ENCODE results near the gene ZDHHC4.
A peak's percentile ranks its signal among the peaks of the same experiment; 100 is the strongest.

ZDHHC4 gene

GRCh38 chr7:6533893-6534495 is 43.3 kb upstream of the ZDHHC4 start:
- H3K9me2 ChIP-seq (replicated peaks; ENCODE audit: insufficient read depth, low read length) = no peaks in the 10 kb centered on the region
- peak; percentile 14 for DNase-seq
- no peak overlapping the region for H3K4me3 ChIP-seq (ENCODE audit: low read length)
- H3K4me2 ChIP-seq (ENCODE audit: low read depth, low read length) = peak overlapping the region; percentile 31; the same call in 1 of the 2 replicates
- no peaks in the 10 kb centered on the region; the same call in 1 of the 2 replicates for H3K4me1 ChIP-seq (ENCODE audit: low read length)
- H3K79me2 ChIP-seq (ENCODE audit: low read length) = no peaks in the 10 kb centered on the region
- no peak overlapping the region for H3K27ac ChIP-seq (ENCODE audit: low read length)
- no peak overlapping the region for H3K9ac ChIP-seq (ENCODE audit: low read length)
- H3F3A ChIP-seq (ENCODE audit: insufficient read depth, low read length) = no peaks in the 10 kb centered on the region
- H3K27me3 ChIP-seq (replicated peaks; ENCODE audit: insufficient read depth, low read length) = peaks cover 7% of the 10 kb centered on the region
- H3K36me3 ChIP-seq (replicated peaks; ENCODE audit: insufficient read depth, low read length) = no peaks in the 10 kb centered on the region
- H3K9me3 ChIP-seq (replicated peaks; ENCODE audit: insufficient read depth, low read length) = no peaks in the 10 kb centered on the region
- 0 out of 2 replicates have a peak overlapping the region, but pooled peaks have one; percentile 16 for H2AFZ ChIP-seq (ENCODE audit: low read length)
- no peak for TF ChIP-seq EZH2 (optimal IDR thresholded peaks at IDR 0.05; ENCODE audit: low read depth, low read length)
- no peak for TF ChIP-seq EZH2phosphoT487 (IDR thresholded peaks at IDR 0.05; ENCODE audit: low read length)
- TF ChIP-seq, protein P1, sequence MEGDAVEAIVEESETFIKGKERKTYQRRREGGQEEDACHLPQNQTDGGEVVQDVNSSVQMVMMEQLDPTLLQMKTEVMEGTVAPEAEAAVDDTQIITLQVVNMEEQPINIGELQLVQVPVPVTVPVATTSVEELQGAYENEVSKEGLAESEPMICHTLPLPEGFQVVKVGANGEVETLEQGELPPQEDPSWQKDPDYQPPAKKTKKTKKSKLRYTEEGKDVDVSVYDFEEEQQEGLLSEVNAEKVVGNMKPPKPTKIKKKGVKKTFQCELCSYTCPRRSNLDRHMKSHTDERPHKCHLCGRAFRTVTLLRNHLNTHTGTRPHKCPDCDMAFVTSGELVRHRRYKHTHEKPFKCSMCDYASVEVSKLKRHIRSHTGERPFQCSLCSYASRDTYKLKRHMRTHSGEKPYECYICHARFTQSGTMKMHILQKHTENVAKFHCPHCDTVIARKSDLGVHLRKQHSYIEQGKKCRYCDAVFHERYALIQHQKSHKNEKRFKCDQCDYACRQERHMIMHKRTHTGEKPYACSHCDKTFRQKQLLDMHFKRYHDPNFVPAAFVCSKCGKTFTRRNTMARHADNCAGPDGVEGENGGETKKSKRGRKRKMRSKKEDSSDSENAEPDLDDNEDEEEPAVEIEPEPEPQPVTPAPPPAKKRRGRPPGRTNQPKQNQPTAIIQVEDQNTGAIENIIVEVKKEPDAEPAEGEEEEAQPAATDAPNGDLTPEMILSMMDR (IDR thresholded peaks at IDR 0.05; ENCODE audit: low read length) = no peak
- no peaks in the 10 kb centered on the region for H4K20me1 ChIP-seq (ENCODE audit: insufficient read depth, low read length)

GRCh38 chr7:6536262-6537260 is 40.7 kb upstream of the ZDHHC4 start:
- peak overlapping the region; percentile 33 for H3K4me3 ChIP-seq (ENCODE audit: low read length)
- 0 out of 2 replicates have a peak overlapping the region, but pooled peaks have one; percentile 45 for H2AFZ ChIP-seq (ENCODE audit: low read length)
- TF ChIP-seq EZH2phosphoT487 (IDR thresholded peaks at IDR 0.05; ENCODE audit: low read length) = no peak
- TF ChIP-seq EZH2 (optimal IDR thresholded peaks at IDR 0.05; ENCODE audit: low read depth, low read length) = no peak
- TF ChIP-seq, protein P1 (IDR thresholded peaks at IDR 0.05; ENCODE audit: low read length) = no peak
- DNase-seq = no peak
- H3K27ac ChIP-seq (ENCODE audit: low read length) = no peak overlapping the region
- no peaks in the 10 kb centered on the region for H3F3A ChIP-seq (ENCODE audit: insufficient read depth, low read length)
- no peaks in the 10 kb centered on the region for H3K27me3 ChIP-seq (replicated peaks; ENCODE audit: insufficient read depth, low read length)
- peak overlapping the region; percentile 61 for H3K4me2 ChIP-seq (ENCODE audit: low read depth, low read length)
- H3K36me3 ChIP-seq (replicated peaks; ENCODE audit: insufficient read depth, low read length) = no peaks in the 10 kb centered on the region
- H3K9me3 ChIP-seq (replicated peaks; ENCODE audit: insufficient read depth, low read length) = no peaks in the 10 kb centered on the region
- H3K9me2 ChIP-seq (replicated peaks; ENCODE audit: insufficient read depth, low read length) = no peaks in the 10 kb centered on the region
- no peaks in the 10 kb centered on the region; the same call in 1 of the 2 replicates for H3K4me1 ChIP-seq (ENCODE audit: low read length)
- no peaks in the 10 kb centered on the region for H3K79me2 ChIP-seq (ENCODE audit: low read length)
- H4K20me1 ChIP-seq (ENCODE audit: insufficient read depth, low read length) = no peaks in the 10 kb centered on the region
- no peak overlapping the region for H3K9ac ChIP-seq (ENCODE audit: low read length)

GRCh38 chr7:6542368-6542767 is 34.9 kb upstream of the ZDHHC4 start:
- H3K79me2 ChIP-seq (ENCODE audit: low read length) = no peaks in the 10 kb centered on the region
- H3K9me3 ChIP-seq (replicated peaks; ENCODE audit: insufficient read depth, low read length) = no peaks in the 10 kb centered on the region
- H3K36me3 ChIP-seq (replicated peaks; ENCODE audit: insufficient read depth, low read length) = no peaks in the 10 kb centered on the region
- TF ChIP-seq EZH2phosphoT487 (IDR thresholded peaks at IDR 0.05; ENCODE audit: low read length) (no peak), EZH2 (optimal IDR thresholded peaks at IDR 0.05; ENCODE audit: low read depth, low read length) (no peak)
- TF ChIP-seq, protein P1 (IDR thresholded peaks at IDR 0.05; ENCODE audit: low read length) = no peak
- no peak overlapping the region for H3K4me2 ChIP-seq (ENCODE audit: low read depth, low read length)
- H3K27ac ChIP-seq (ENCODE audit: low read length) = no peak overlapping the region
- DNase-seq = no peak
- H3K9ac ChIP-seq (ENCODE audit: low read length) = no peak overlapping the region
- no peaks in the 10 kb centered on the region for H3K9me2 ChIP-seq (replicated peaks; ENCODE audit: insufficient read depth, low read length)
- no peaks in the 10 kb centered on the region for H4K20me1 ChIP-seq (ENCODE audit: insufficient read depth, low read length)
- H3F3A ChIP-seq (ENCODE audit: insufficient read depth, low read length) = no peaks in the 10 kb centered on the region
- H3K27me3 ChIP-seq (replicated peaks; ENCODE audit: insufficient read depth, low read length) = no peaks in the 10 kb centered on the region
- H3K4me3 ChIP-seq (ENCODE audit: low read length) = no peak overlapping the region
- H3K4me1 ChIP-seq (ENCODE audit: low read length) = 0 out of 2 replicates have a peak, but pooled peaks cover 5% of the 10 kb centered on the region
- no peak overlapping the region for H2AFZ ChIP-seq (ENCODE audit: low read length)
